Measurements from ENCODE around the gene PCDHGA1.

GRCh38 chr5:141477044-141477575 lies 146.8 kb downstream of the PCDHGA1 start:
- no peak for TF ChIP-seq CTCF (conservative IDR thresholded peaks at IDR 0.05 in 1 of 2, IDR thresholded peaks at IDR 0.05 in 1 of 2; ENCODE audit: extremely low read depth in 1 of 2, insufficient read depth in 1 of 2, low read depth in 1 of 2, low read length in 2 of 2)
- TF ChIP-seq EZH2 (IDR thresholded peaks at IDR 0.05; ENCODE audit: borderline replicate concordance, low read length), result no peak
